Stimulated activated CD8-positive, alpha-beta memory T cell treated with anti-CD3 and anti-CD28 coated beads, Interleukin-4, amount 100 ng/mL, for 1 hour (primary cell): ENCODE results near the gene C11orf87.

ENCODE experiments used
- DNase-seq, 2 donors: peaks; one replicate each; pipeline ENCODE4 v3.0.0-alpha.2; 2020; ENCODE audit warnings: low read depth in 2 of 2, low spot score in 1 of 2

The C11orf87 gene

DNA sequence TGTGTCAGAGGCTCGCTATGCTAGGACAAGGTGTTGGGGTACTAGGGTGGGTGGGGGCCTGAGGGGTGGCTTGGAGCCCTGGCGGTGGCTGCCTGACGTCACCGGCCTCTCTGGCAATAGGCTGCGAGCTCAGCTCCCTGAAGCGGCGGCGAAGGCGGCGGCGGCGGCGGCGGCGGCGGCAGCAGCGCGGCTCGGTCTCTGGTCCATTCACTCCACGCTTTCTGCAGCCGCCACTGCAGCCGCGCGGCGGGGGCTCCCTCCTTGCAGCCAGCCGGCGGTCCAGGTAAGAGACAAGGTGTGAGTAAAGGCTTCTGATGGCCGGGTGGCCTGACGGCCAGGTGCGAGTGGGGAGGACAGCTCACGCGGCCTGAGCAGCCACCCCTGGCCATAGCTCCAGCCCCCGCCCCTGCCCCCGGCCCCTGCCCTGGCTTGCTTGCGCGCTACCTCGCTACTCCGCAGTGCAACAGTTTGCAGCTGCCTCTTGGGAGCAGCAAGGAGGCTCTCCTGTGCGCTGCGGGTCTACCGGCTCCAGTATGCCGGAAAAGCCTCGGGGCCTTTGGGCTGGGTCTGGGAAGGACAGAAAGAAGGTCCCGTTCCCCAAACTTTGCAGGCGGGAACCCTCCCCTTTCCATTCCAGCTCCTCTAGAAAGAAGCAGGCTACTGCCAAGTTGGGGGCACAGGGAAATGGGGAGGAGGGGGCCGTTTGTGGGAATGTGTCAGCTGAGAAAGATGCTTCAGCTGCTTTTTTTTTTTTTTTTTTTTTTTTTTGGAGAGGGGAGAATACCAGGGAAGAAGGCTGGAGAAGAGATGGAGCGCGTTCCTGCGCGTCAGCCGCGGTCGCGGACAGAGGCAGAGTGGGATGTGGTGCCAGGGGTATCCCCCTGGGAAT lies at the start of gene C11orf87:
C11orf87 (plus strand) TSS at position 210 of the 889 bp plus-strand sequence. CDS start 1,444 bp downstream, outside the sequence.
- no peak for DNase-seq

DNA sequence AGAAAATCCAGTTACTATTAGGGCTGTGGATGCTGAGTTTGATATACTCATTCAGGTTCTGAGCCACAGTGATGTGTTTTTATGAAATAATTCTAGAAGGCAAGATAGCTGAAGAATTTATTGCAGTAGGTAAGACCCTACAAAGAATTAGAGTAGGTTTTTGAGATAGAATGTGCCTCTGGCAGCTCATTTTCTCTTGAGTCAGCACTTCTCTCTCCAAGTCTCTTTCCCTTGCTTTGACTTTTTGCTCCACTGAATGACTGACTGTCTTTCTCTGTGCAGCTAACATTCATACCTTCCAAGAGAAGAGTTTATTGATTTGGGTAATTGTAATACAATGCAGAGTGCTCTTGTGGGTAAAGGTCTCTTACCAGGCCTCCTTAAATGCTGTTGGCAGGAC lies 48.0 kb upstream of the C11orf87 start:
- DNase-seq = no peak

DNA sequence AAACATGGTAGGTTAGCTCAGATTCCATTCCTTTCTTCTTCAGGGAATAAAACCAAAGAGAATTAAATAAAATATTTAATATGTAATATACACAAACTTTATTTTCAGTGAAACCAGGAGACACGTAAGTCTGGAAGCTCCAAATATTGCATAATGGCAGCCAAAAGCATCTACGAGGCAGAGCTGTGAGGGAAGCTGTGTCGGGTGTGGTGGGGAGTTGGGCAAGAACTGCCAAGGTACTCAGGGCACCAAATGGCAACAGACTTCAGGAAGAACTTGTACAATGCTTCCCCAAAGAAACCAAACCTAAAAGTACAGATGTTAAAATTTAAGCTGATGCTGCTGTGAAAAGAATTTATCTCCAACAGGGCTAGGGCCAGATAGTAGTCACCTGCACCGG lies 47.5 kb upstream of the C11orf87 start:
- no peak for DNase-seq

DNA sequence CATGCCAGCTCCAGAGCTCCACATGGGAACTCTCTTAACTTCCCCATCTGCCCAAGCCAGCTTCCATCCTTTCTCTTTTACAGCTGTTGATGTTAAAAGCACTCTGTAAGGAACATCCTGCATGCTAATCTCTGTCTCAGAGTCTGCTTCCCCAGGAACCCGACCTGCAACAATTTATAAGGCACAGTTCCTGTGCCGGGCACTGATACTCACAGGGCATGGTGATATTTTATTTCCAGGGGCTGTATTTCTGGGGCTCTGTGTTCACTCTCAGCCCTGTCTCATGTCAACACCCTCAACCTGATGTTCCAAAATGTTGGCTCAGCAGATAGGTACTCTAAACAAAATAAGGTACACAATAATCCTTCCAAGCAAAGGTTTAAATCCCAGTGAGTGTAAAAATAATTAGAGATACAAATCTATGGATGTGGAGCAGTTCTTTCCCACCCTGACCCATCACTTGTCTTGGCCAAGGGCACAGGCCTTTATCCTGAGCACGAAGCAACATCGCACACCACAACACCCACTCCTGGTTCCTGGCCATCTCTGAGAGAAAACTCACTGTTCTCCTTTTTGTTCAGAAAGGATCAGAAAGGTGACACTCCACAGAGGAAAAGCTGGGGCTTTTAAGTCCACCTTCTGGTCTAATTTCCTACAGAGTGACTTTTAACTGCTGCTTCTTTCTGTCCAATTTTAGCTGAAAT lies 44.8 kb upstream of the C11orf87 start:
- no peak for DNase-seq

DNA sequence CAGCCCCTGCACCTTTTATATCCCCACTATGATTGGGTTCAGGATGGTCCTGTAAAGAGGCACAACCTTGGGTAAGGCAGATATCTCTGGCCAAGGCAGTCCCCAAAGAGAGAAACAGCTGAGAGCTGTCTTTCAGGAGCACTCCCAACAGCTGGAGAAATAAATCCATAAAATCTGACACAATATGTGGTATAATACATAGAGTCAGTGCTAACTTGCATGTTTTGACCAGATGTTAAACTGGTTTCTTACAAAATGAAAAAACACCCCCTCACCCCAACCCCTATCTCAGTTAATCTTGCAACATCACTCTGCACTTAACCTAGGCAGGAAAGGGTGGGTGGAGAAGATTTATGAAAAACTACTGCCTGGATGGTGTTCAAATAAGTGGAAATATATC lies 44.0 kb upstream of the C11orf87 start:
- no peak for DNase-seq

DNA sequence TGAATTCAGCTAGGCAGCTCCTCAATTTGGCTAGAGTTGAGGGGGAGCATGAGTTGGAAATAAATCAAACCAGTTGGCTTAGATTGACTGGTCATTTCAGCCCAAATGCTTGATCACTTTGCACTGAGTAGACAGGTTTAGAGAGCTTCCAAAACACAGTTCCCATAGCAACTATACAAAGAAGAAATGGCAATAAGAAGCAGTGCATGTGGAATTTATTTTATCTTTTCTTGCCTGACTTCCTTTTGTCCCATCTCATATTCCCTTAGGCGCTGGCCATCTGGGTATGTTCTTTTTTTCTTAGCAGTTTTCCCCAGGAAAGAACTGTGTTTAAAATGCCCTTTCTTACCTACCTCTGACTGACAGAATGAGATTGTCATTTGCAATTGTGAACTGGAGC lies 38.7 kb upstream of the C11orf87 start:
- no peak for DNase-seq

DNA sequence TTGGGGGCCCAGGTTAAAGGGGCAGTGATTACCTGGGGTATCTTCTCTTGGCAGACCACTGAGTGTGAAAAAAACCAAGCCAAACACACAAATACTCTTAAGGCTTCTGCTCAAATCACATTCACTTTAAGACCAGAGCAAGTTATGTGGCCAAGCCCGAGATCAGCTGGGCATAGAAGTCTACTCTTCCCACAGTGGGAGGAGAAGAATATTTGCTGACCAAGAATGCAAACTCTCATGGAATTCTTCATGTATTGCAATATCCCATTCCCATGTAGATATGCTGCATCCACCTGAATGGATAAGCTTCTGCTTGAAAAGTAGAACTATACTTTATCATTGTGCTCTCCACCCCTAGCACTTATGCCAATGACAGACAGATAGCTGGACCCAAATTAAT lies 37.1 kb upstream of the C11orf87 start:
- no peak for DNase-seq

DNA sequence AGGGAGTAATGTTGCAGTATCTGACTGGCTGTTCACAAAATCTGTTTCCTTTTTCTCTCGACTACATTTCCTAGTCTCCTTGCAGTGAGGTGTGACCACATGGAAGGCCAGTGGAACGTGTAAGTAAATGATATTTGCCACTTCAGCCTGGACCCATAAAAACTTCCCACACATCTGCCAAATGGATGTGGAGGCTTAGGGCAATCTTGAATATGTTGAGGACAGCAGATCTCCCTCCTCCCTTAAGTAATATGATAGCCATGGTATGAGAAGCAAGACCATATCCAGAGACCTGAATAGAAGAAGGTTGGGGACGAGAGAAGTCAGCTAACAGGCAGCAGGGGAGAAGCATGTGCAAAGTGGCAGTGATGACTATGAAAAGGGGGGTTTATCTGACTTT lies 33.0 kb upstream of the C11orf87 start:
- DNase-seq = no peak

DNA sequence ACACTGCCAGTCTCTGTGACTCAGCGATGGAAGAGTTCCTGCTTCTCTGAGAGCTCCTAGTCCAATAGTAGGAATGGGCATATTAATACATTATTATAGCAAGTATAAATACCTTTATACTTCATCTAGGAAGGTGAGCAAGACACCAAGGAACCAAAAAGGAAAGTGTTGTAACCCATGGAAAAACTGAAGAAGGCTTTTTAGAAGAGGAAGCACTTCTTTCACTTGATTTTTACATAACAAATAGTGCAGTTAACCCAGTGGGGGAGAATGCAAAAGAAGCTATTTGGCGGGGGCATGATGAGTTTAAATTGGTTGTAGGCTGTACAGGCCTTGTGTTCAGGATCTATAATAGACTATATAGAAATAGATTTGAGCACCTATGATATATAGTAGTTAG lies 31.2 kb upstream of the C11orf87 start:
- no peak for DNase-seq

DNA sequence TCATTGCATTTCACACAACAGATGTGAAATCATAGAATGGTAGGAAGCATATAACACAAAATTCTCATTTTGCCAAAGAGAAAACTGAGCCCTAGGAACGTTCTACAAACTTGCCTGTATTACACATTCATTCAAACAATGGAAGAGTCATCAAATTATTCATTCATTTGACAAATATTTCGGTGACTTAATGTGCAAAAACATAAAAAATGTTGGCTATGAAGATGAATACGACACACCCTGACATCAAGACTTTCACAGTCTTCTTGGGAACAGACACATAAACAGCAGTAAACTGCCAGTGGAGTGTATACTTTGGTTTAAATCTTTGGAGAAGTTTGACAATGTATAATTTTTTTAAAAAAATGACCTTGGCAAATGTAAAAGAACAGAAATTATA lies 20.4 kb upstream of the C11orf87 start:
- no peak for DNase-seq

DNA sequence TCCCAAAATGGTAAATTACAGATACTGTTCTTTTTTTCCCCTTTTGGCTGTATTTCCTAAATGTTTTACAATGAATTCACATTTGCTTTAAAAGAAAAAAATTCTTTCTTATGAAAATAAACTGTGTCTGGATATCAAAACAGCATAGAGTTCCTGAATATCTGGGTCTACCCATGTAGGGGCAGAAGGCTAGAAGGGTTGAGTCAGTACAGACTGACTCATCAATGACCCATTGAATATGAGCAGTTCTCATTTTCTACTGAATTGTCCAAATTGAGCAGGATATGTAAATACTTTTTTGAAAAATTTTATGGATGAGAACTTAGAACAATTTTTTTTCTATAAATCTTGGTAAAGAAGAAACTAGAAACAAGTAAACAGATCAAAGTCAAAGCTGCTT lies 16.3 kb upstream of the C11orf87 start:
- no peak for DNase-seq

DNA sequence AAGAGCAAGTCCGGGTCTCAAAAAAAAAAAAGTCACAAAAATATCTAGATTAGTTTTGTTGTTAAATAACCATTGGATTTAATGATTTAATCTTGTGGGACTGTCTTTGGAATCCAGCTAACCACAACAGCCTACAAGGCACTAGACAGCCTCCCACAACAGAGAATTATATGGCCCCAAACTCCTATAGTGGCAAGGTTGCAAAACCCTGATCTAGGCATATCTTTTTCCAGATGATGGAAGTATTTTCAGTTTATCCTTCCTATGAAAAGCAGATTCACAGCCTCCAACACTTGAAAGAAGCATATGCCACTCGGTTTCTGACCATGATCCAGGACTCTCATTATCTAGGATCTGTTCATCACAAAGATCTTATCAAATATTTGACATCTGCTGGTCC lies 5.4 kb upstream of the C11orf87 start:
- DNase-seq = no peak

DNA sequence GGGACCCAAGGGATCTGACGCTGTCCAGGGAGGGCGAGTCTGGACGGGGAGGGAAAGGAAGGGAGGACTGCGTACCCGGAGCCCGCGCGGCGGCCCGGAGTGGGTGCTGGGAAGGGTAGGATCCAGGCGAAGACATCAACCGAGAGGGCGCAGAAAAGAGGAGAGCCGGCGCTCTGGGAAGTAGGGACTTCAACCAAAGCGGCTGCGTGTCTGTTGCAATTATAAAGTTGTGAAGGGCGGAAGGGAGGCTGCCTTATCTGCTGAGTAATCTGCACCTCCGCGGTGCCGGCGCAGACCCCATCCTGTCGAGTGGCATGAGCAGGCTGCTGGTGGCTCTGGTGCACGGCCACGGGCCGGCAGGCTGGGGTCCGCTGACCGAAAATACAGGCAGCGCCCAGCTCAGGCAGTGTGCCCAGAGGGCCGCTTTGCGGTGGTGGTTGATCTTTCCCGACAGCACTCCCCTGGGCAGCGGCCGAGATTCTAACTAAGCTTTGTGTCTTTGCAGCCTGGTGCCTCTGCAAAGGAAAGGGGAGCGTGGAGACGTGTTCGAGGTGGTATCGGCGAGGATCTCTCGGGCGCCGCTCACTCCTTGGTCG lies 978 bp downstream of the C11orf87 start:
- no peak for DNase-seq

DNA sequence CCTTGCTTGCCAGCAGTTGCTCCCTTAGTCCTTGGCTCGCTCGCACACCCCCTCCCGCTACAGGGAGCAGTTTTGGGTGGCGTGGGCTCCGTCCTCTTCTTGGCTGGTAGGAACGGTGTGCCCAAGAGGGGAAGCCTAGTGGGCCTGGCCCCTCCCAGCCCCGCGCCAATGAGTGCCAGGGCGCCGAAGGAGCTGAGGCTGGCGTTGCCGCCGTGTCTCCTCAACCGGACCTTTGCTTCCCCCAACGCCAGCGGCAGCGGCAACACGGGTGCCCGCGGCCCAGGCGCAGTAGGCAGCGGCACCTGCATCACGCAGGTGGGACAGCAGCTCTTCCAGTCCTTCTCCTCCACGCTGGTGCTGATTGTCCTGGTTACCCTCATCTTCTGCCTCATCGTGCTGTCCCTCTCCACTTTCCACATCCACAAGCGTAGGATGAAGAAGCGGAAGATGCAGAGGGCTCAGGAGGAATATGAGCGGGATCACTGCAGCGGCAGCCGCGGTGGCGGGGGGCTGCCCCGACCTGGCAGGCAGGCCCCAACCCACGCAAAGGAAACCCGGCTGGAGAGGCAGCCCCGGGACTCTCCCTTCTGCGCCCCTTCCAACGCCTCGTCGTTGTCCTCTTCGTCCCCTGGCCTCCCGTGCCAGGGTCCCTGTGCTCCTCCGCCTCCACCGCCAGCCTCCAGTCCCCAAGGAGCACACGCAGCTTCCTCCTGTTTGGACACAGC lies 1.6 kb downstream of the C11orf87 start:
- DNase-seq = no peak

DNA sequence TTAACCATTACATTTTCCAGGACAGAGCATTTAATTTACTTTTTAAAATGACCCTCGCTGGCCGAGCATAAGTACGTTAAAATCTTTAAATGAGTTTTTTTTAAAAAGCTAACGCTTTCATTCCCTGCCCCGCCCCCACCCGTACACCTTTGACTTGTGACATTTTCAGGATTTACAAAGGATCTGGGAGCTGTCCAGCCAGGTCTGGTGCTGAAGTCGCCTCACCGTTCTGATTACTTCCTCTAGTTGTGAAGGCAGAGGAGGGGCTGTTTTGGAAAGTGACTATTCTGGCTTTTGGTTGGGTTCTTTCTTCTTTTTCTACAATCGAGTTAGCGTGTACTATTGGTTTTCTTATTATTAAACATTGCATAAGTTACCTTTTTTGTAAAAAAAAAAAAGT lies 2.9 kb downstream of the C11orf87 start:
- no peak for DNase-seq

DNA sequence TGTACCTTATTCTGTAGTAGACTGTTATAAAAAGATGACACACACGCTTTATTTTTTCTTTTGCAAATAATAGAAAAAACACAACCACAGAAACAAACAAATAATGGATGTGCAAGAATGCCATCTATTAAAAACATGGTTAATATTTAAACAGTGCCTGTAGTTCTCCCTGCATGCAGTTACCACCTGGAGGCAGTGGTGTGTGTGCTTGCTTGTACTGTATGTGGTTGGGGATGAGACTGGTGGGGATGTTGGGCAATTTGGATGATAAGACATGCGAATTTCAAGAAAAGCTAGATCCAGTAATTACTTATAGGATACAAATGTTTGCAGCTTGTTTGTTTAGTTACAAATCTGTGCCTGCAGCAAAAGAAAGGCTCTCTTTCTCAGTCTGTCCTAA lies 3.6 kb downstream of the C11orf87 start:
- no peak for DNase-seq

DNA sequence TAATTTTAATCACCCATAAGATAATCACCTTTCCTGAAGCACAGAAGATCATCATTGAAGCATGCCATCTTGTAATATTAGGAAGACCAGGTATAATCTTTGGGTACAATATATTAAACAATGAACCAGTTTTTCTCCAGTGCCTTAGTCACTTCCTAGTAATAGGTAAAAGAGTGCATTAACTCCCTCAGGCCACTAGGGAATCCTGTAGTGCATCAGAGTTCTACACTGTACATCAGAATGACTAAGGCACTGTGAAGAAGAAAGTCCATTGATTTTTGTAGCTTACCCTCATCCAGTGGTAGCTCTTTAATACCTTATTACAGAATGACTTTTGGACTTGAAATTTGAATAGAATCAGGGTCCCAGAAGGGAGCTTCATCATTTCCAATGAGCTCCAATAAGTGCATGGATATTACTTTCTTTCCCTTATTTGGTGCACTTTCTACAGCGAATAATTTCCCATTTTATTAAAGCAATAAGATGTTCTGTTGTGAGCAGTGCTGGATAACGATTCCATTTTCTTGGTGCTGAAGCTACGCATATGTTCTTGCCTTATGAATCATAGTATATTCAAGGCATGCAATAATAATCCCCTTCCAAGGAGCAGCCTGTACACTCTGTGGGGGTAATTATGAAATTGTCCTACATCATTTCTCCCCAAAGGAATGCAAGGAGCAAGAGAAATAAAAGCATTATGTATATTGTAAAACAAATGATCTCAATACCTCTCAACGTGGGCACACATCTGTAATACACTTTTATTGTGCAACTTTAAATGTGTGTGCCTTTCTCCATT lies 4.7 kb downstream of the C11orf87 start:
- no peak for DNase-seq

DNA sequence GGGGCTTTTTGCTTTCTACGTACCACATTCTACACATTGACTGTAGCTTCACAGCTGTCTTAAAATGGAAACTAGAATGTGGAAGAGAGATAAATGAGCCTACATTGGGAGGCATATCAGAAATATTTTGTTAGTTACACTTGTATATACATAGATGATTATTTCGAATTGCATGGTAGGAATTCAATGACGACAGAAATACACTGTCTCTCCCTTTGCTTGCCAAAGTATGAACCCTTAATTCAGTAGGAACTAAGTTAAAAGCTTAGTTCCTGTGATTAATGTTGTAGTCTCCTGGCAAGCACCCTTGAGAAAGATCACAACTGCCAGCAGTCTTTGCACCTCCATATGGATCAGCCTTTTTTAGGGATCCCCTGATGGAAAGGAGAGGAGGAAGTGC lies 10.1 kb downstream of the C11orf87 start:
- DNase-seq = no peak

DNA sequence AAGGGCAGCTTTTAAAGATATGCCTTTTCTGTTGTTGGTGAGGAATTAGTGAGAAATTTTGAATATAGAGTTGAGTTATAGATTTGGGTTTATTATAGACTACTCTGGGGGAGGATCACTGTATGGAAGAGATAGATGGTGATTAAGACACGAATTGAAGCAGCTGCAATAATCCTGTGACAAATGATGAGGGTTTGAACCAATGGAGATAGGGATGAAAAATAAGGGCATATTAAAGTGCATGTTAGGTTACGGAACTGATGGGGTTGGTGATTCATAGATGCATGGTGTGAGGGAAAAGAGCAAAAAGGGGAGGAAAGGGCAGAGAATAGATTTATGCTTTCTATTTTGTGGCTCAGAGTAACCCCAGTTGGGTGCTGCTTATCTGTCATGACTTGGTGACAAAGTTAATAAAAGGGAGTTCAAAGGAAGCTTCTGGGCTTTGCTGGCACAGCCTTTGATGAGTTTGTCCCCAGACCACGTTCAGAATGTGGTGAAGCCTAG lies 11.8 kb downstream of the C11orf87 start:
- DNase-seq = no peak

DNA sequence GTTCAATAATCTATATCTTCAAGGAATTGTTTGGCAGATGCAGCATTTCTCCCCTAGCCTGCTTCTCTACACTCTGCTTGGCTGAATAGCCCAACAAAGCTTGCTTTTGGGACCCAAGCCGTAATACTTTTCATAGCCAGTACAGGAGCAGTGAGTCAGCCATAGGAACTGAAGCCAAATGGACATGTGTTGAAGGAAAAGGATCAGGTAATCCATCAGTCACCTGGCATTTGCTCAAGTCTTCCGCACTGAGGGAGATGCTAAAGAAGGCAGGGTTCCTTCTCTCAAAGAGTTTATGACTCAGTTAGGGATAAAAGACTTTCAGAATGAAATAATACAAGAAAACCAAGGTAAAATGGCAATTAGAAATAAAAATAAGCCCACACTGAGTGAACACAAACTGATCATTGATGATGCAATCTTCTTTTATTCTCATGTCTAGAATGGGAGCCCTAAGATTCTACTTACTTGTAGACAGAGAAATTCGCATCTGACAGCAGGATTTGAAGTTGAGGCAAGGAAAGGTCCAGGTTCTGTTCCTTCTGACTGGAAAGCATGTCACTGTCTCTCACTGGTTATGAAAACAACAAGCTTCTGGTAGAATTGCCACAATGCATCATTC lies 13.2 kb downstream of the C11orf87 start:
- DNase-seq = no peak
